ENCODE data around the gene ARHGAP10.

Gene ARHGAP10

GRCh38 chr4:147733716-147734344 is 1.9 kb downstream of the ARHGAP10 start:
- TF ChIP-seq, protein P1, sequence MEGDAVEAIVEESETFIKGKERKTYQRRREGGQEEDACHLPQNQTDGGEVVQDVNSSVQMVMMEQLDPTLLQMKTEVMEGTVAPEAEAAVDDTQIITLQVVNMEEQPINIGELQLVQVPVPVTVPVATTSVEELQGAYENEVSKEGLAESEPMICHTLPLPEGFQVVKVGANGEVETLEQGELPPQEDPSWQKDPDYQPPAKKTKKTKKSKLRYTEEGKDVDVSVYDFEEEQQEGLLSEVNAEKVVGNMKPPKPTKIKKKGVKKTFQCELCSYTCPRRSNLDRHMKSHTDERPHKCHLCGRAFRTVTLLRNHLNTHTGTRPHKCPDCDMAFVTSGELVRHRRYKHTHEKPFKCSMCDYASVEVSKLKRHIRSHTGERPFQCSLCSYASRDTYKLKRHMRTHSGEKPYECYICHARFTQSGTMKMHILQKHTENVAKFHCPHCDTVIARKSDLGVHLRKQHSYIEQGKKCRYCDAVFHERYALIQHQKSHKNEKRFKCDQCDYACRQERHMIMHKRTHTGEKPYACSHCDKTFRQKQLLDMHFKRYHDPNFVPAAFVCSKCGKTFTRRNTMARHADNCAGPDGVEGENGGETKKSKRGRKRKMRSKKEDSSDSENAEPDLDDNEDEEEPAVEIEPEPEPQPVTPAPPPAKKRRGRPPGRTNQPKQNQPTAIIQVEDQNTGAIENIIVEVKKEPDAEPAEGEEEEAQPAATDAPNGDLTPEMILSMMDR (IDR thresholded peaks at IDR 0.05; ENCODE audit: insufficient read depth, missing control alignments): no peak
- DNase-seq (ENCODE audit: insufficient read length, low spot score): no peak
- FAIRE-seq: no peak

GRCh38 chr4:147734496-147734895 is 2.6 kb downstream of the ARHGAP10 start:
- FAIRE-seq: no peak
- no peak for DNase-seq (ENCODE audit: insufficient read length, low spot score)
- TF ChIP-seq, protein P1 (IDR thresholded peaks at IDR 0.05; ENCODE audit: insufficient read depth, missing control alignments): no peak

DNA sequence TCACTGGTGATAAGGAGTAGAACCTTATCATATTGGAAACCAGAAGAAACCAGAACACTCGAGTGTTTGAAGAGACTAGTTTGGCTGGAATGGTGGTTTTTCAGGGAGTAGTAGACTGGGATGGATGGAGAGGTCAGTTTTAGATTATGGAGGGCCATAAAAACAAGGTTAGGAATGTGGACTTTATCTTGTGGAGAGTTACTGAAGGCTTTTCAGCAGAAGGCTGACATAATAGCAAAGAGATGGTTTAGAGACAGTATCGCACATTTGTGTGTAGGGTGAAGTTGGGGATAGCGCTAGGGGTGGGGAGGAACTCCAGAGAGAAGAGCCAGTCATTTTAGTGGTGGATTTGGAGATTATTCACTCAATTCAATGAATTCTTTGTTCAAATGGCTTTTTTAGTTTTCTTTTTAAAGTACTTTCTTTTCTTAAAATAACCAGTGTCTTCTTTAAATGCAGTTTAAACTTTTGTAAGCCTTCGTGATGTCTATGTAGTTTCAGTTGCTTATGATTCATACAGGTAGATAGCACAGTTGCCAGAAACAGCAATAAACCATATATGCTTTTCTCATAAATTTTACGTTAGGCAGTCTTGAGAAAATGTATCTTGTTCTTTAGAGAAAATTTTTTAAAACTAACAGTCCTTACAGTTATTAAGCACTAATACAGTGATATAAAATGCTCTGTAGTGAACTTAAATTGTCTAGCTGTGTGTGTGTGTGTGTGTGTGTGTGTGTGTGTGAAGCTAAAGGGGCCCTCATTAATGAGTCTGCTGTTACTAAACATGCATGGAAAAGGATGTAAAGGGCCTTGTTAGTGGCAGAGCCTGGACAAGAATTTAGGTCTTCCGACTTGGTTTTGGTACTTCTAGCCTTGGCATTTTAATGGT is 3.8 kb downstream of the ARHGAP10 start:
- DNase-seq (ENCODE audit: insufficient read length, low spot score): no peak
- TF ChIP-seq, protein P1 (IDR thresholded peaks at IDR 0.05; ENCODE audit: insufficient read depth, missing control alignments): no peak
- no peak for FAIRE-seq

DNA sequence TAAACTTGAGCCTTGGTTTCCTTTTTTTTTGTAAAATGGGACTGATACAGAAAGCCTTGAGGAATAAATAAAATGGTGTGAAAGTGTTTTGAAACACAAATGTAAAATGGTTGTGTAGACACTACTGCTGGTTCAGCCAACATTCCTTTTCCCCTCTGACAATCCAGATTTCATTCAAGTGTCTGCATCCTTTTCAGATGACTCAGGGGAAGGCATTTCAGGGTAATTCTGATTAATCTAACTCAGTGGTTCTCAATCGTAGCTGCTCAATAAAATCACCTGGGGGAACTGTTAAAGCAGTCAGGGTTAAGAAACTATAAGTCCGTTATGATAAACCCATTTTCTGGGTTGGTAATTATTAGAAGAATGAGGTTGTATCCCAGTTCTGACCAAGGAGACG is 4.6 kb downstream of the ARHGAP10 start:
- TF ChIP-seq, protein P1 (IDR thresholded peaks at IDR 0.05; ENCODE audit: insufficient read depth, missing control alignments): no peak
- FAIRE-seq: no peak
- no peak for DNase-seq (ENCODE audit: insufficient read length, low spot score)

GRCh38 chr4:147737623-147738022 is 5.7 kb downstream of the ARHGAP10 start:
- no peak for DNase-seq (ENCODE audit: insufficient read length, low spot score)
- FAIRE-seq: no peak
- TF ChIP-seq, protein P1 (IDR thresholded peaks at IDR 0.05; ENCODE audit: insufficient read depth, missing control alignments): no peak

- DNase-seq (ENCODE audit: insufficient read length, low spot score) (no peak), FAIRE-seq (no peak)
- TF ChIP-seq, protein P1 (IDR thresholded peaks at IDR 0.05; ENCODE audit: insufficient read depth, missing control alignments): no peak
These were observed 7.4 kb downstream of the ARHGAP10 start for GRCh38 chr4:147739239-147739823.

Measured in D721Med (cell line).